H1 (cell line): ENCODE results near the gene MRPL39. TPM values are rescaled to one million over a fixed set of nuclear protein-coding genes. Genes with fewer than 3 reads are reported as not detected.

Experiments
- NRF1 ChIP-seq: IDR thresholded peaks from 2 replicates; pipeline ENCODE4 v1.6.1; 2011; ENCODE audit warnings: mild to moderate bottlenecking, low read depth, low read length, improper control_type of control experiment
- SIRT6 ChIP-seq: IDR thresholded peaks from one replicate; pipeline ENCODE4 v1.7.1; 2012; ENCODE audit warnings: low read length, inconsistent platforms
- polyA plus RNA-seq, 7 experiments: library from polyadenylated mRNA; depleted of rRNA in 3 of 7; stranded (reverse) in 5 of 7; unstranded in 2 of 7; fragments of >200 nt in 5 of 7; fragments of 200-250 nt in 2 of 7; gene quantifications; 1 replicate in 5 of 7; 2 replicates in 1 of 7; 4 replicates in 1 of 7; pipeline versions ENCODE4 v1.2.1 to v1.2.3, GENCODE V29; 2011 to 2013; ENCODE audit warnings: missing spikeins in 2 of 7, mixed read lengths in 2 of 7
- total RNA-seq: library from RNA; stranded (reverse); fragmentation: NEBNext Ultra II Directional; extraction: Animal tissue kit (Norgen Biotek cat#: 25700); gene quantifications from 2 replicates; pipeline ENCODE4 v1.2.1, GENCODE V29; 2021

MRPL39 gene
- total and polyA plus RNA-seq, 2 of the 8 experiments (the other 6 are each of a cell fraction or from before 2014, with no cell fraction given): 20.3 to 43.2 TPM

GRCh38 chr21:25625036-25625435 is 17.8 kb upstream of the MRPL39 start (continued):
- TF ChIP-seq SIRT6 (no peak), NRF1 (no peak)
